22Rv1 (cell line): ENCODE data around the gene RIOX2.

Experiments
- CTCF ChIP-seq: fragments of 450-650 bp; IDR thresholded peaks from 2 replicates; pipeline ENCODE4 v1.5.1; 2017; ENCODE audit warnings: mild to moderate bottlenecking
- ZFX ChIP-seq: fragments of 450-650 bp; IDR thresholded peaks from 2 replicates; pipeline ENCODE4 v1.6.1; 2017; ENCODE audit warnings: antibody characterized with exemption, borderline replicate concordance

- TF ChIP-seq ZFX (no peak), CTCF (no peak)
Measured at GRCh38 chr3:98018301-98018700, 46.1 kb upstream of the RIOX2 start.
